Epithelial cell of esophagus (primary cell): ENCODE results near the gene RPRD2.

Source experiments
- DNase-seq: peaks from one replicate; pipeline ENCODE4 v3.0.0; 2010; ENCODE audit warnings: low read depth
- H3K4me3 ChIP-seq: 2 replicates; pipeline ENCODE4 v1.5.1; 2011; ENCODE audit warnings: mild to moderate bottlenecking, low read length, control low read depth
- TF ChIP-seq, protein P1 (sequence below): IDR thresholded peaks from 2 replicates; pipeline ENCODE4 v1.5.1; 2011; ENCODE audit warnings: low read depth, mild to moderate bottlenecking, low read length, control low read depth, inconsistent platforms; ENCODE audit not compliant: insufficient read depth; ENCODE audit errors: missing control alignments

The RPRD2 gene

GRCh38 chr1:150516050-150516591, 152.2 kb downstream of the RPRD2 start:
- DNase-seq, result no peak
- peak overlapping the region; percentile 49 for H3K4me3 ChIP-seq

GRCh38 chr1:150516616-150517015, 152.7 kb downstream of the RPRD2 start:
- TF ChIP-seq, protein P1, sequence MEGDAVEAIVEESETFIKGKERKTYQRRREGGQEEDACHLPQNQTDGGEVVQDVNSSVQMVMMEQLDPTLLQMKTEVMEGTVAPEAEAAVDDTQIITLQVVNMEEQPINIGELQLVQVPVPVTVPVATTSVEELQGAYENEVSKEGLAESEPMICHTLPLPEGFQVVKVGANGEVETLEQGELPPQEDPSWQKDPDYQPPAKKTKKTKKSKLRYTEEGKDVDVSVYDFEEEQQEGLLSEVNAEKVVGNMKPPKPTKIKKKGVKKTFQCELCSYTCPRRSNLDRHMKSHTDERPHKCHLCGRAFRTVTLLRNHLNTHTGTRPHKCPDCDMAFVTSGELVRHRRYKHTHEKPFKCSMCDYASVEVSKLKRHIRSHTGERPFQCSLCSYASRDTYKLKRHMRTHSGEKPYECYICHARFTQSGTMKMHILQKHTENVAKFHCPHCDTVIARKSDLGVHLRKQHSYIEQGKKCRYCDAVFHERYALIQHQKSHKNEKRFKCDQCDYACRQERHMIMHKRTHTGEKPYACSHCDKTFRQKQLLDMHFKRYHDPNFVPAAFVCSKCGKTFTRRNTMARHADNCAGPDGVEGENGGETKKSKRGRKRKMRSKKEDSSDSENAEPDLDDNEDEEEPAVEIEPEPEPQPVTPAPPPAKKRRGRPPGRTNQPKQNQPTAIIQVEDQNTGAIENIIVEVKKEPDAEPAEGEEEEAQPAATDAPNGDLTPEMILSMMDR, result no peak
- peak overlapping the region; percentile 49 for H3K4me3 ChIP-seq
- DNase-seq, result peak; percentile 52

More at GRCh38 chr1:150516050-150516591, 152.2 kb downstream of the RPRD2 start:
- TF ChIP-seq, protein P1, result no peak

GRCh38 chr1:150521196-150521968, 157.4 kb downstream of the RPRD2 start:
- no peak overlapping the region for H3K4me3 ChIP-seq
- TF ChIP-seq, protein P1, result no peak
- DNase-seq, result no peak

GRCh38 chr1:150525348-150525747, 161.4 kb downstream of the RPRD2 start:
- TF ChIP-seq, protein P1, result no peak
- no peak for DNase-seq
- no peak overlapping the region for H3K4me3 ChIP-seq
